Measurements from ENCODE around the gene EIF5A.

GRCh38 chr17:7322520-7323194 is 15.2 kb downstream of the EIF5A start:
- TF ChIP-seq CTCF (IDR thresholded peaks at IDR 0.05), result no peak
- no peak for TF ChIP-seq POLR2A (IDR thresholded peaks at IDR 0.05)
